GM04503 (cell line): ENCODE results near the gene SPAG17.

ENCODE experiments used
- DNase-seq: peaks from one replicate; pipeline ENCODE4 v3.0.0-alpha.2; 2012; ENCODE audit warnings: low read depth

The SPAG17 gene

DNA sequence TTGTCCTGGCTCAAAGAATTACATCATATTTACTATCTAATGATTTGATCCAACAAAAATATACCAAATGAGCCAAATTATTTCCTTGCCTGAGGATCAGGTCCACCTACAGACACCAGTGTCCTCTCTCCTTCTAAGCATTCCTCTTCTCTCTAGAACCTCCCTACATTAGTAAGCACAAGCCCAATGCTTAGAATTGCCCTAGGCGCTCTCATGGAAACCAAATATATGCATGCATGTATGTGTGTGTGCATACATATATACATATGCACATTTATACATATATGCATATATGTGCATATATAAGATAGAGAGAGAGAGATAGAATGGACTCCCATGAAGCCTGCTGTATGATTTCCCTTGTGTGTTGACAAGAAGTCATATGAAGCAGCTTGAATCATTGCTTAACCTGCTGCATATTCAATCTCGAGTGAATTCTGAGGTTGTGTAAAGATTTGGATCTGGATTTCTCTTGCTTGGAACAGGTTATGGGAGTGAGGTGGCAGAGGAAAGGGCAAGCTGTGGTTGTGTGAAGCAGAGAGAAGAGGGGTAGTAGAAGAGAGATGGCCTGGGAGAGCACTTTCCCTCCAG is 66.1 kb downstream of the SPAG17 start:
- no peak for DNase-seq

DNA sequence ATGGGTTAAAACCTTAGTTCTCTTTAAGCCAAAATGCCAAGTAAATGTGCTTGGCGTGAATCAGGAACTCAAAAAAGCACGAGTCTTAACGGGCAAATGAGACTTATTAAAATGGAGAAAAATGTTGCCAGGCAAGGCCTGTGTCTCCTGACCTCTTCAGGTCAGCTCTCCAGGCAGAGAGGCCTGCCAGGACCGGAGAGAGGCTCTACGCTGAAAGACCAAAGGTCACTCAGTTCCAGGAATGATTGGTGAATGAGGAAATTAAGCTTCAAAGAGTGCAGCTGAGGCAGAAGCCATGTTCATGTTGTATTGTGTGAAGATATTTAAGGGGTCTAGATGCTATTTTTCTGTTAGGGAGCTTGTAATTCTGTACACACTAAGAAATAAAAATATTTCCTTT is 66.6 kb downstream of the SPAG17 start:
- DNase-seq, result no peak

DNA sequence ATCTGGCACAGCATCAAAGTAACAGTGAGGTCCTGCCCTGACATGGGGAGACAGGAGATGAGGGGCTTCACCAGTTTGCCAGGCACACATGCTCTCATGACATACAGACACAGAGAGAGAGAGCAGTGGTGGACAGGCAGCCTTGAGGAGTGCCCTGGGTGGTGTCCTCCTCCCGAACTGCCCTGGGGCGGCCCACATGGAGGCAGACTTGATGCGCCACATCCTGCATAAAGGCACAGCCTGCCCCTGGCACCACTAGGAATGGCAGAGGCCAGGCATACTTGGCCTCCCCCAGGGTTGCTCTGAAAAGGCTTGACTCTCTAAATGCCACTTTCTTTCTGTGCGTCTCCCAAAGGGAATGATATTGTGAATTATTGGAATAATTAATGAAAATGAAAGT is 67.5 kb downstream of the SPAG17 start:
- DNase-seq, result no peak

DNA sequence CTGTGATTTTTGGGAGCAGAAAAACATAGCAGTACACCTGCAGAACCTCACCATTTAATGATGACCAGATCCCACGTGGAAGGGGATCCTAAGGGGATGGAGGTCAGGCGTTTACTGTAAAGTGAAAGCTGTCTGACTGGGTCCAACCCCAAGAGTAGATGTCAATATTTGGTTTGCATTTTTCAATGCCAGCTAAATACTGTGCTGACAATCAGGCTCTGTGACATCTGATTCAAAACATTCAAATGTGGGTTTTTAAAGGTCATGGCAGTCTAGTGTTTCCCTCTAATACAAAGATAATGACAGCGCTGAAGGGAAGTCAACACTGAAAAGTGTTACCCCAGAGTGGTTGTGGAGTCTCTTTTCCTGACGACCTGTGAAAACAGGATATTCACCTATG is 68.1 kb downstream of the SPAG17 start:
- no peak for DNase-seq

DNA sequence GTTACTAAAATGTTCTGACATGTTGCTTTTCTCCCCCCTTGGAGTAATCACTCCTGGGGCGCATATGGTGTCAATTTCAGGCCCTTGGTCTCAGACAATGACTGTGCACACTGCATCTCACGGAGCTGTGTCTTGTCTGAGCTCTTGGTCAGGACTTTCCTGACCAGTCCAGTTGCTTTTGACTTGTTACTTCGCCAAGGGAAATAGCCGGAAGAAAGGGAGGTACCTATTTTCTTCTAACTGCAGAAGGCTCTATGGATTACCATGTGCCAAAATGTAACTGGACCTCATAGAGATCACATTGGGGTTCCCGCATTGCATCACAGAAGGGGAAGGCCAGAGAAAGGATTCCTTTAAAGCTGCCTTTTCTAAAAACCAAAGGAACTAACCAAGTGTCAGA is 68.6 kb downstream of the SPAG17 start:
- DNase-seq, result peak; percentile 55

DNA sequence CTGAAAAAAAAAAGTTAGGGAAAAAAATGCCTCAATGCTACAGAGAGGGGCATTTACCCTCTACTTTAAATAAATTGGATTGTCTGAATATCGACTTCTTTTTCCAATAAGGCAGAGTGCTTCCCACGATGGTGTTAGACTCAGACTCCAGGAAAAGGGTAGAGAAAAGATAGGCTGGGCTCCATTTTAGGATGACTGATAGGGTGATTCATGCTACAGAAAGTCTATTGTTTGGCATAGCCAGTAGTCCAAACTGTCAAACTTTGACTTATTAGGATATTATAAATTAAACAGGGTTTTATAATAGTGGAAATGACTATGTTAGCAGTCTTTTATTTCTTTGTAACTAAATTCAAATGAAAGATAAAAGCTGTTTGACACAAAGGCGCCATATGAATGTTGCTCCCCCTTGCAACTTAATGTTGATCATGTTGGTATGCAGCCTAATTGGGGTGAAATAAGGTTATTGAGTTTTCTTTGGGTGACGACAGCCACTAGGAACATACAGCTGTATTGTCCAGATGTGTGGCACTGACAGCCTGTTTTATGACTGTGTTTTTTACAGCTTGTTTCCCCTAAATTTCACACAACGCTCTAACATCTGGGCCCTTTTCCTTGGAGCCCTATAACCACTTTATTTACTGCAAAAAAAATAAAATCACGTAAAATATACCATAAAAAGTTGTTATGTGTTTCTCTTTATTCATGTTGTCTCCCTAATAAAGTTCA is 69.3 kb downstream of the SPAG17 start:
- DNase-seq, result no peak

GRCh38 chr1:118113261-118113660 is 71.8 kb downstream of the SPAG17 start:
- DNase-seq, result peak; percentile 56

DNA sequence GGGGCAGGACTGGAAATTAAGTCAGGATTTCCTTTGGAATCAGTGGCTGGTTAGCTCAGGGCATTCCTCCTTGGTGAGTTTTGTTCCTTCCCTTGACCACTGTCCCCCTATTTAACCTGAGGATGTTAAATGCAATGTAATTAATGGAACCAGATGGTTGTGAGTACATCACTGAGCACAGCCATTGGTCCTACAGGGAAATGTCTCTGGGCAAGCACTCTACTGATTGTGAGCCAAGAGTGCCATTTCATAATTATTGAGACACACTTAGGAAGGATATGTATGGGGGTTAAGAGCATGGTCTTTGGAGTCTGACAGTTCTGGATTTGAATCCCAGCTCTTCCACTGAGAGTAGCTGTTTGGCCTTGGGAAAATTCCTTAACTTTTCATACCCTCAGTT is 74.4 kb downstream of the SPAG17 start:
- peak; percentile 7 for DNase-seq

GRCh38 chr1:118104951-118105350 is 80.1 kb downstream of the SPAG17 start:
- peak; percentile 23 for DNase-seq

DNA sequence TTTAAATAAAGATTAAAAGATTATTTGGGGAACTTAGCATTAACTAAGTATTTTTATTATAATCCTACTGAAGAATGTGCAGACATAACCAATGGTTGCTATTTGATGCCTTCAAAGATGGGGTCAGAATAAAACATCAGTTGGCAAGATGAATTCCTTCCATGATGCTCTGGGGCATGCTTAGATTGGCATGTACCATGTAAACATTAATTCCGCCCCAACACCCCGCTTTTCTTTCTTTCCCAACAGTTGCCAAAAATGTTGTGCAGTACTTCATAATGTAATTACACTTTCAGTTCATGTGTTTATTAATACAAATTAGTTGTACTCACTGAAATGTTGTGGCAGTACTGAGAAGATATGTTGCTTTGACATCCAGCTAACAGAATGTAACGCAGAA is 82.6 kb downstream of the SPAG17 start:
- DNase-seq, result no peak

DNA sequence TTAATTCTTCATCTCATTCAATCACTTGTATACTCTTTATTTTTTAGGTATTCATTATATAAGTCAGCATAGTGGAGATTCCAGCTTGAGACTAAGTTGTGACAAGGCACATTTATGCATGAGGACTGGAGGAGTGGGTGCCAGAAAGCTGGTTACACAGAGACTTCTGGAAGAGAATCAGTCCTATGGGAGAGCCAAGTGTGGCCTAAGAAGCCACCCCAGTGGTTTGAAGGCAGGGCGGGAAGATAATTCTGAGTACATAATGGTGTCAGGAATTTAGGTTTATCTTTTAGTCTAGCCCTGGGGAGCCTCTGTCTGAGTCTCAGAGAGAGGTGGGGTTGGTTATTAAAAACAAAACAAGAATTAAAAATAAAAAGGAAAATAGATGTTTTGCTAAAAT is 83.0 kb downstream of the SPAG17 start:
- no peak for DNase-seq

DNA sequence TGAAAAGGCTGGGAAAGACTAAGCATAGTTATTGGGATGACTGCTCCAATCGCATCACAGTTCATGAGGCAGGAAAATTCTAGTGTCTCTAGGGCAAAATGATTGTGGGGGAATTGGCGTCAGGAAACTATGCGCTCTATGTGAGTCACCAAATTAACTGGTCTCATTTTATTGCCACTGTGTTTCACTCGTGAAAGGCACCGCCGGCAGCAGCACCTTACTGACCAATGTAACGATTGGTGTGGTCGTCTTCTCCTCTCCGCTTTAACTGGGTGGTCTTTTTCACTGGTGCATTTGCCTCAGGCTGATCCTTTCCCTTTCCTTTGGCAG is 83.5 kb downstream of the SPAG17 start:
- DNase-seq, result peak; percentile 83

DNA sequence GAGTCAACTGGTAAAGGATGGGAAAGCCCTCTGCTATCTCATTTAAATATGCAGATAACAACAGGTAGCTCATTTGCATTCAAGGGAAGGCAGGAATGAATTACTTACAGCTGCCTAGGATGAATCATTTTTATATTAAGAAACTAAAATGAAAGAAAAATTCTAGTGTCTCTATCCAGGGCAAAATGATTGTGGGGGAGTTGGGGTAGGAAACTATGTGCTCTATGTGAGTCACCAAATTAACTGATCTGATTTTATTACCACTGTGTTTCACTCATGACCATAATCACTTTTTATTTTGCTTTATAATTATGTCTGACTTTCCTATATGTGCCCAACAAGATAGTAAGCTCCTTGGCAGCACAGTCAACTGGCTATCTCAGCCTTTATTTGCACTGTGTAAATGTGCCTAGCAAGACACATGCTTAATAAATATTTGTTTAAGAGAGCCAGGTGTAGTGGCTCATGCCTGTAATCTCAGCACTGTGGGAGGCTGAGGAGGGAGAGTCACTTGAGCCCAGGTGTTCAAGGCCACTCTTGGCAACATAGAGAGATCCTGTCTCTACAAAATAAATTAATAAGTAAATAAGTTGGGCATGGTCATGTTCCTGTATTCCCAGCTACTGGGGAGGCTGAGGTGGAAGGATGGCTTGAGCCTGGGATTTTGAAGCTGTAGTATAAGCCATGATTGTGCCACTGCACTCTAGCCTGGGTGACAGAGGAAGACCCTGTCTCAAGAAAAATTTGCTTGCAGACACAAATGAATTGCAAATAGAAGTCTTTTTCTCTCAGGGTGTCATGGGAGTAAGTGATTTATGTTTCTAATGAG is 84.1 kb downstream of the SPAG17 start:
- no peak for DNase-seq

DNA sequence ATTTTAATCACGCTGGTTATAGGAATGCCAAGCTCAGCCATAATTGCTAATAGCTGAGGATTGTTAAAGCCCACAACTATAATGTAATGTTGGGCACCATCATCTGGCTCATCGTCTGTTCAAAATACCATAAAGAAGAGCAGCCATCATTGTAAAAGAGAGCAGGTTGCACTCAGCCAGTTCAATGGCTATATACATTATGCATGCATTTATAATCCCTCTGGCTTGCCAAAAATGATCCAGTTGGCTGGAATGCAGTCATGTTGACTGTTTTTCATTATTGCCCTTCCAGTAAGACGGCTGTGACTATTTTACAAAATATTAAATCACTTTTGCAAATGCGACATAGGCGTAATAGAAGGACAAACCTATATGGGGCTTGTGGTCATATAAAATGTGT is 85.3 kb downstream of the SPAG17 start:
- DNase-seq, result no peak

- DNase-seq, result no peak
Observed at GRCh38 chr1:118097622-118098348, 87.2 kb downstream of the SPAG17 start.

DNA sequence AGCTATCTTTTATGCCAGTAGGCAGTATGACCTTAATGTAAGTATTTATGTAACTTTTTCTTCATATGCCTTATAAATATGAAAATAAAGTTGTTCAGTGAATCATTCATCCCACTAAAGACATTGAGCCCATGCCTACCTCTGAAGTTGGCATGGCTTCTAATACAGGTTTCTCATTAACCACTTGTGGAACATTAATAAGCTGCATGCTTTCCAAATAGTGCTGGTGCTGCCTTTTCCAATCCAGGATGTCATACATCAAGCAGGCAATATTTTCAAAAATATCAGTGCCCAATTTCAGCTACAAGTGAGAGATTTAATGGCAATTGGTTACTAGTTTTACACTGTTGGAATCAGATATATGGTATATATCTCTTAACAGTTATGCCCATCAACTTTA is 92.0 kb downstream of the SPAG17 start:
- DNase-seq, result no peak

- no peak for DNase-seq
Observed at GRCh38 chr1:118090130-118090529, 94.9 kb downstream of the SPAG17 start.

GRCh38 chr1:118085365-118085764 is 99.7 kb downstream of the SPAG17 start:
- no peak for DNase-seq

DNA sequence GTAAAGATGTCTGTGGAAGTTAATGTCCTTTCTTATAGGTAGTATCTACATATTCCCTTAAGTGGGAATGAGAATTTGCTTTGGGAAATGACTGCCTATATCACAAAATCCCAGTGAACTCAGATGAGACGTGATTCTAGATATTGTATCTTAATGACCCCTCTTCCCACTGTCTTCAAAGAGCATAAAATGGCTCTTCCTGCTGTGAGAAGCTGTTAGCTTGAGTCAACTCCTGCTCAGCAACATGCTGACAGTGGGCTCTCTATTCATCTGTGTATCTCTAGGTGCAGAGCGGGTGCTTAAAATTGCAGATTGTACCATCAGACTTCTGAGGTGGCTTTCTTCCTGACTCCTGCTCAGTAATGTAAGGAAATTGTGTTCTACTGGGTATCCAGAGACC is 100.6 kb downstream of the SPAG17 start:
- DNase-seq, result no peak

- DNase-seq, result no peak
Observed at GRCh38 chr1:118082984-118083383, 102.0 kb downstream of the SPAG17 start.

DNA sequence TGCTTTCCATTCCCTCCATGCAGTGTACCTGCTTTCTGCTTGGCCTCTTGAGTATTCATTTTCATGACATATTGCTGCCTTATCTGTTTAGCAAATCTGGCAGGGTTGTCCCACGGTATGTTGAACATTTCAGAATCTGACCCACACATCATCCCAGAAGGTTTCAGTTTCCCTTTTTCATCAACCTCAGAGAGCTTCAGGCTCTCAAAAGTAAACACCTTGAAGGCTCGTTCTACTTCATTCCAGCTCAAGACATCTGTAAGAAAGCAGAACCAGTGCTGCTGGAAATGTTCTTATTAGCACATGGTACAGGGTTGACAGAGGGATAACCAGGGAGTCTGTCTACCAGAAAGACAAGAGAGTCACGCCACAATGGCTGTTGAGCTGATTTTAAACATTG is 103.6 kb downstream of the SPAG17 start:
- no peak for DNase-seq

DNA sequence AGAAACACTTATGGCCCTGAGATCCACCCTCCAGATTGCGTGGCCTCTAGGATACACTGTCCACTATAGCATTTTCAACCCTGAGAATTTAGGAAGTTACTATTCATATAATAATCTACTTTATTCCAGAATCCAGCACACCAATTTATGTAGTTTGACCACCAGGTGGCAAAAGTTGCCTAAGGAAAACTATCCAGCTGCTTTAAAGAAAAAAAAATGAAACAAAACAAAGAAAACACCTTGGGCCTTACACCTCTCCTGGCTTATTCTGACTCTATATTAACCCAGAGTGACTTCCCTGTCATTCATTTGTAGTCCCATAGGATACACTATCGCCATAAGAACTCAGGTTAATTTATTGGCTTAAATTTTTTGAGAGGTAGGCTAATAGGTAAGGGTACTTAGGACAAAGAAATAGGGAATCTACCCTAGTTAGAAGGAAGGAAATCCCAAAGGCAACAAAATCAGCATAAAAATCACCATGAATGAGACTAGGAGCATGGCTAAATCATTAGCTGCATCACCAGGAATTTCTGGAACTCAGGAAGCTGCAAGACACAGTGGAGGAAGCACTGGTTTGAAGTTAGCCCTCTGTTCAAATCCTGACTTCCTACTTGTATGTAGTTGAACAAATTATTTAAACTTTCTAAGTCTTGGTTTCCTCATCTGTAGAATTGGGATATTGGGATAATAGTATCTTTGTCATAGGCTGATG is 107.5 kb downstream of the SPAG17 start:
- peak; percentile 11 for DNase-seq
